ENCODE measurements around the gene PCMTD2.

PCMTD2 gene

DNA sequence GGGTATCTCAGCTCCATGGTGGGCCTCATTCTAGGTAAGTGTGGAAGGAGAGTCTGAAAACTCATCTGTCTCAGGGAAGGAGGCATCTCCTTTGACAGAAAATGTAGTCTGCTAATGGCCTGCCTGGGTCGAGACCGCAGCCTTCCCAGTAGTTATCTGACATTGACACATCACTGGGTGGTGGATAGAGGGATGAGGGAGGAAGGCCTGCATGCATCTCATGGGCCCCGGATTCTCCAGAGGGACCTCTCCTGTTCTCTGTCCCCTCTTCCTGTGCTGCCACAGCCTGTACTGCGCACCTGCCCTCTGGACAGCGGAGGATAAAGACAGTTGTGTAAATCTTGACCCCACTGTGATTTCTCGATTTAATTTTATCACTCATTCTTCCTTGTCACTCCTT lies 4.7 kb downstream of the PCMTD2 start:
- Histone ChIP-seq H3K36me3 (ENCODE audit: control insufficient read depth in 2 of 2, insufficient read depth in 2 of 2, low read length in 2 of 2) (peaks cover under 1 to 3% of the 10 kb centered on the region in 2 donors), H3K9ac (ENCODE audit: low read length in 2 of 2) (no peak overlapping the region), H3K4me1 (ENCODE audit: control insufficient read depth, insufficient read depth, low read length) (peaks cover 20% of the 10 kb centered on the region), H3K27ac (ENCODE audit: low read length) (no peak overlapping the region), H3K27me3 (ENCODE audit: control insufficient read depth in 1 of 2, insufficient read depth in 2 of 2, low read length in 2 of 2) (no peaks in the 10 kb centered on the region), H3K4me3 (ENCODE audit: low read length in 2 of 2) (no peak overlapping the region), H3K9me3 (ENCODE audit: control insufficient read depth in 2 of 2, low read length in 2 of 2) (no peaks in the 10 kb centered on the region)

- H3K27ac ChIP-seq (ENCODE audit: low read length): no peak overlapping the region
Observed at GRCh38 chr20:64261138-64261537, 5.6 kb downstream of the PCMTD2 start.

GRCh38 chr20:64264091-64264490 lies 8.5 kb downstream of the PCMTD2 start:
- H3K27ac ChIP-seq (ENCODE audit: low read length): no peak overlapping the region
- no peak overlapping the region for H3K4me3 ChIP-seq (ENCODE audit: low read length in 2 of 2)
- H3K27me3 ChIP-seq (ENCODE audit: control insufficient read depth in 1 of 2, insufficient read depth in 2 of 2, low read length in 2 of 2): no peaks in the 10 kb centered on the region
- H3K9ac ChIP-seq (ENCODE audit: low read length in 2 of 2): no peak overlapping the region
- no peaks in the 10 kb centered on the region for H3K9me3 ChIP-seq (ENCODE audit: control insufficient read depth in 2 of 2, low read length in 2 of 2)
- peaks cover 4% of the 10 kb centered on the region for H3K4me1 ChIP-seq (ENCODE audit: control insufficient read depth, insufficient read depth, low read length)
- H3K36me3 ChIP-seq (ENCODE audit: control insufficient read depth in 2 of 2, insufficient read depth in 2 of 2, low read length in 2 of 2): peaks cover 7 to 13% of the 10 kb centered on the region in 2 donors

More at GRCh38 chr20:64261138-64261537, 5.6 kb downstream of the PCMTD2 start:
- H3K9me3 ChIP-seq (ENCODE audit: control insufficient read depth in 2 of 2, low read length in 2 of 2): no peaks in the 10 kb centered on the region
- no peaks in the 10 kb centered on the region for H3K27me3 ChIP-seq (ENCODE audit: control insufficient read depth in 1 of 2, insufficient read depth in 2 of 2, low read length in 2 of 2)
- peaks cover 3 to 6% of the 10 kb centered on the region in 2 donors for H3K36me3 ChIP-seq (ENCODE audit: control insufficient read depth in 2 of 2, insufficient read depth in 2 of 2, low read length in 2 of 2)
- no peak overlapping the region for H3K4me3 ChIP-seq (ENCODE audit: low read length in 2 of 2)
- peaks cover 16% of the 10 kb centered on the region for H3K4me1 ChIP-seq (ENCODE audit: control insufficient read depth, insufficient read depth, low read length)
- H3K9ac ChIP-seq (ENCODE audit: low read length in 2 of 2): no peak overlapping the region

DNA sequence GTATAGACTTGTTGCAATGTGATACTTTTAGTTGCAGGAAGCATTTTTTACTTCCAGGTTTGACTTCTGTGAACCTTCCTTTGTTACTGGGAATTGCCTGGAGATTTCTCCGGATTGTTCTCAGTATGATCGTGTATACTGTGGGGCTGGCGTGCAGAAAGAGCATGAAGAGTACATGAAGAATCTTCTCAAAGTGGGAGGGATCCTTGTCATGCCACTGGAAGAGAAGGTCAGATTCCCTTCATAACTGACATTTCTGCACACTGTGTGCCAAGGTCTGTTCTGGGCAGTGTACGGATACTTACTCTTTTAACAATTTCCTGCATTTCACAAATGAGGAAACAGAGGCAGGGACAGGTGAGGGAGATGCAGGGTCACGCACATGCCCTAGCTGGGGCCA lies 9.7 kb downstream of the PCMTD2 start:
- Histone ChIP-seq H3K9ac (ENCODE audit: low read length in 2 of 2) (no peak overlapping the region), H3K4me3 (ENCODE audit: low read length in 2 of 2) (no peak overlapping the region), H3K27me3 (ENCODE audit: control insufficient read depth in 1 of 2, insufficient read depth in 2 of 2, low read length in 2 of 2) (no peaks in the 10 kb centered on the region), H3K9me3 (ENCODE audit: control insufficient read depth in 2 of 2, low read length in 2 of 2) (no peaks in the 10 kb centered on the region), H3K27ac (ENCODE audit: low read length) (no peak overlapping the region), H3K36me3 (ENCODE audit: control insufficient read depth in 2 of 2, insufficient read depth in 2 of 2, low read length in 2 of 2) (peaks cover 7 to 13% of the 10 kb centered on the region in 2 donors), H3K4me1 (ENCODE audit: control insufficient read depth, insufficient read depth, low read length) (peaks cover 2% of the 10 kb centered on the region)

DNA sequence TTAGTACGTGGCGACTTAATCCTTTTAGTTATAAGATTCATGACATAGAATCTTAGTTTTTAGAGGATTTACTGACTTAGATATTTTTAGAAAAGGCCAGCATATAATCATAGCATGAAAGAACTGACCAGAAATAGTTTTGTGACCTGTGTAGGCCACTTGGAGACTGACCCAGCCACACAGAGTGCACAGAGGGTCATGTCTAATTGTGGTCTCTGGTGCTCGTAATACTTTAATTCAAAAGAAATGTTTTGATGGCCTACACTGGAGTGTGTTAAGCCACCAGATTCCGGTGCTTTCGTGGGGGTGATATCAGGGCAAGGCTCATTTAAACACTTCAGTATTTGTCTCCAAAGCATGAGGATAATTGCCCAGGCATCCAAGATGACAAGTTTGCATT lies 11.4 kb downstream of the PCMTD2 start:
- Histone ChIP-seq H3K4me1 (ENCODE audit: control insufficient read depth, insufficient read depth, low read length) (no peaks in the 10 kb centered on the region), H3K9me3 (ENCODE audit: control insufficient read depth in 2 of 2, low read length in 2 of 2) (no peaks in the 10 kb centered on the region), H3K36me3 (ENCODE audit: control insufficient read depth in 2 of 2, insufficient read depth in 2 of 2, low read length in 2 of 2) (peaks cover 7 to 13% of the 10 kb centered on the region in 2 donors), H3K9ac (ENCODE audit: low read length in 2 of 2) (no peak overlapping the region), H3K27me3 (ENCODE audit: control insufficient read depth in 1 of 2, insufficient read depth in 2 of 2, low read length in 2 of 2) (no peaks in the 10 kb centered on the region), H3K4me3 (ENCODE audit: low read length in 2 of 2) (no peak overlapping the region), H3K27ac (ENCODE audit: low read length) (no peak overlapping the region)

- H3K27ac ChIP-seq (ENCODE audit: low read length): no peak overlapping the region
- no peak overlapping the region for H3K4me3 ChIP-seq (ENCODE audit: low read length in 2 of 2)
- H3K4me1 ChIP-seq (ENCODE audit: control insufficient read depth, insufficient read depth, low read length): no peaks in the 10 kb centered on the region
- H3K27me3 ChIP-seq (ENCODE audit: control insufficient read depth in 1 of 2, insufficient read depth in 2 of 2, low read length in 2 of 2): no peaks in the 10 kb centered on the region
- H3K9ac ChIP-seq (ENCODE audit: low read length in 2 of 2): no peak overlapping the region
- H3K9me3 ChIP-seq (ENCODE audit: control insufficient read depth in 2 of 2, low read length in 2 of 2): no peaks in the 10 kb centered on the region
- H3K36me3 ChIP-seq (ENCODE audit: control insufficient read depth in 2 of 2, insufficient read depth in 2 of 2, low read length in 2 of 2): peaks cover 7 to 17% of the 10 kb centered on the region in 2 donors
Observed at GRCh38 chr20:64268174-64268573, 12.6 kb downstream of the PCMTD2 start.

DNA sequence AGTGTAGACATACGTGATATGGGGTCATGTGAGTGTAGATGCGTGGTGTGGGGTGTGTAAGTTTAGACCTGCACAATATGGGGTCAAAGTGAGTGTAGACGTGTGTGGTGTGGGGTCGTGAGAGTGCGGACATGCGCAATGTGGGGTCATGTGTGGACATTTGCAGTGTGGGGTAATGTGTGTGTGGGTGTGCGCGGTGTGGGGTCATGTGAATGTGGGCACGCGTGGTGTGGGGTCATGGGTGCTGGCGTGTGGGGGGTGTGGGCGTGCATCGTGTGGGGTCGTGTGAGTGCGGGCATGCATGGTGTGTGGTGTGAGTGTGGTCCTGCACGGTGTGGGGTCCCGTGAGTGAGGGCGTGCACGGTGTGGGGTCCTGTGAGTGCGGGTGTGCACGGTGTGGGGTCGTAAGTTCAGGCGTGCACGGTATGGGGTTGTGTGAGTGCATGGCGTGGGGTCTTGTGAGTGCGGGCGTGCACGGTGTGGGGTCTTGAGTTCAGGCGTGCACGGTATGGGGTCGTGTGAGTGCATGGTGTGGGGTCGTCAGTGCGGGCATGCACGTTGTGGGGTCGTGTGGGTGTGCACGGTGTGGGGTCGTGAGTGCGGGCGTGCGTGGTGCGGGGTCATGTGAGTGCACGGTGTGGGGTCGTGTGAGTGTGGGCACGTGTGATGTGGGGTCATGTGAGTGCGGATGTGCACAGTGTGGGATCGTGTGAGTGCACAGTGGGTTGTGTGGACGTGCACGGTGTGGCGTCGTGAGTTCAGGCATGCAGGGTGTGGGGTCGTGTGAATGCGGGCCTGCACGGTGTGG lies 14.3 kb downstream of the PCMTD2 start:
- no peak overlapping the region for H3K27ac ChIP-seq (ENCODE audit: low read length)
- H3K4me1 ChIP-seq (ENCODE audit: control insufficient read depth, insufficient read depth, low read length): no peaks in the 10 kb centered on the region
- H3K9ac ChIP-seq (ENCODE audit: low read length in 2 of 2): no peak overlapping the region
- H3K36me3 ChIP-seq (ENCODE audit: control insufficient read depth in 2 of 2, insufficient read depth in 2 of 2, low read length in 2 of 2): peaks cover 13 to 21% of the 10 kb centered on the region in 2 donors
- no peak overlapping the region for H3K4me3 ChIP-seq (ENCODE audit: low read length in 2 of 2)
- no peaks in the 10 kb centered on the region for H3K27me3 ChIP-seq (ENCODE audit: control insufficient read depth in 1 of 2, insufficient read depth in 2 of 2, low read length in 2 of 2)
- H3K9me3 ChIP-seq (ENCODE audit: control insufficient read depth in 2 of 2, low read length in 2 of 2): no peaks in the 10 kb centered on the region

GRCh38 chr20:64271636-64272035 lies 16.1 kb downstream of the PCMTD2 start:
- H3K27ac ChIP-seq (ENCODE audit: low read length): no peak overlapping the region
- H3K9me3 ChIP-seq (ENCODE audit: control insufficient read depth in 2 of 2, low read length in 2 of 2): no peaks in the 10 kb centered on the region
- no peaks in the 10 kb centered on the region for H3K4me1 ChIP-seq (ENCODE audit: control insufficient read depth, insufficient read depth, low read length)
- no peaks in the 10 kb centered on the region for H3K27me3 ChIP-seq (ENCODE audit: control insufficient read depth in 1 of 2, insufficient read depth in 2 of 2, low read length in 2 of 2)
- H3K36me3 ChIP-seq (ENCODE audit: control insufficient read depth in 2 of 2, insufficient read depth in 2 of 2, low read length in 2 of 2): peaks cover 10 to 17% of the 10 kb centered on the region in 2 donors
- H3K4me3 ChIP-seq (ENCODE audit: low read length in 2 of 2): no peak overlapping the region
- no peak overlapping the region for H3K9ac ChIP-seq (ENCODE audit: low read length in 2 of 2)

- Histone ChIP-seq H3K27ac (ENCODE audit: low read length) (no peak overlapping the region), H3K9ac (ENCODE audit: low read length in 2 of 2) (no peak overlapping the region), H3K4me1 (ENCODE audit: control insufficient read depth, insufficient read depth, low read length) (no peaks in the 10 kb centered on the region), H3K27me3 (ENCODE audit: control insufficient read depth in 1 of 2, insufficient read depth in 2 of 2, low read length in 2 of 2) (no peaks in the 10 kb centered on the region), H3K36me3 (ENCODE audit: control insufficient read depth in 2 of 2, insufficient read depth in 2 of 2, low read length in 2 of 2) (peaks cover 10 to 13% of the 10 kb centered on the region in 2 donors), H3K4me3 (ENCODE audit: low read length in 2 of 2) (no peak overlapping the region), H3K9me3 (ENCODE audit: control insufficient read depth in 2 of 2, low read length in 2 of 2) (no peaks in the 10 kb centered on the region)
Observed at GRCh38 chr20:64273109-64273508, 17.6 kb downstream of the PCMTD2 start.

GRCh38 chr20:64276817-64277216 lies 21.3 kb downstream of the PCMTD2 start:
- H3K4me1 ChIP-seq (ENCODE audit: control insufficient read depth, insufficient read depth, low read length): no peaks in the 10 kb centered on the region
- H3K9ac ChIP-seq (ENCODE audit: low read length in 2 of 2): no peak overlapping the region
- H3K27ac ChIP-seq (ENCODE audit: low read length): no peak overlapping the region
- H3K9me3 ChIP-seq (ENCODE audit: control insufficient read depth in 2 of 2, low read length in 2 of 2): no peaks in the 10 kb centered on the region
- H3K36me3 ChIP-seq (ENCODE audit: control insufficient read depth in 2 of 2, insufficient read depth in 2 of 2, low read length in 2 of 2): peaks cover 6 to 10% of the 10 kb centered on the region in 2 donors
- no peaks in the 10 kb centered on the region for H3K27me3 ChIP-seq (ENCODE audit: control insufficient read depth in 1 of 2, insufficient read depth in 2 of 2, low read length in 2 of 2)
- H3K4me3 ChIP-seq (ENCODE audit: low read length in 2 of 2): no peak overlapping the region

DNA sequence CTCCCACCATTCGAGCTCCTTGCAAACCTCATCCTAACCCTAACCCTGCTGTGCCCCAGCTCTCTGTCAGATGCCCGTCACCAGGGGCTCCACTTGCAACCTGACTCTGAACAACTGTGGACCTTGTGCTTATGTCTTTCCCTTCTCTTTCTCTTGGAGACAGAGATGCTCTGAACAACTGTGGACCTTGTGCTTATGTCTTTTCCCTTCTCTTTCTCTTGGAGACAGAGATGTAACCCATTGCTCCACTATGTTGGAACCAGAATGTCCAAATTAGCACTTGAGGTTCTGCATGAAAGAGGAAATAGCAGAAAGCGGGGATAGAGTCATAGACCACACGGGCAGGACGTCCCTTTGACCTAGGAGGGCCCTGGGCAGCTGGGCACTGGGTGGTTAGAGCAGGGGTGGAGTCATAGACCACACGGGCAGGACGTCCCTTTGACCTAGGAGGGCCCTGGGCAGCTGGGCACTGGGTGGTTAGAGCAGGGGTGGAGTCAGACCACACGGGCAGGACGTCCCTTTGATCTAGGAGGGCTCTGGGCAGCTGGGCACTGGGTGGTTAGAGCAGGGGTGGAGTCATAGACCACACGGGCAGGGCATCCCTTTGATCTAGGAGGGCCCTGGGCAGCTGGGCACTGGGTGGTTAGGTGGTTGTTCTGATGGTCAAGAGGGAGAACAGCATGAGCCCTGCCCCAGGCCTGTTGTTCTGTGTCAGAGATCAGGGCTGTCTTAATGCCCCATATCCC lies 22.2 kb downstream of the PCMTD2 start:
- no peak overlapping the region for H3K9ac ChIP-seq (ENCODE audit: low read length in 2 of 2)
- H3K4me1 ChIP-seq (ENCODE audit: control insufficient read depth, insufficient read depth, low read length): no peaks in the 10 kb centered on the region
- H3K27ac ChIP-seq (ENCODE audit: low read length): no peak overlapping the region
- H3K27me3 ChIP-seq (ENCODE audit: control insufficient read depth in 1 of 2, insufficient read depth in 2 of 2, low read length in 2 of 2): no peaks in the 10 kb centered on the region
- H3K4me3 ChIP-seq (ENCODE audit: low read length in 2 of 2): no peak overlapping the region
- peaks cover 6 to 8% of the 10 kb centered on the region in 2 donors for H3K36me3 ChIP-seq (ENCODE audit: control insufficient read depth in 2 of 2, insufficient read depth in 2 of 2, low read length in 2 of 2)
- no peaks in the 10 kb centered on the region for H3K9me3 ChIP-seq (ENCODE audit: control insufficient read depth in 2 of 2, low read length in 2 of 2)
